ENCODE data around the gene SDR39U1. TPM values are rescaled to one million over a fixed set of nuclear protein-coding genes. Genes with fewer than 3 reads are reported as not detected.

Gene SDR39U1
- total RNA-seq, 1 experiment from 2014 or later, result 24.7 TPM

DNA sequence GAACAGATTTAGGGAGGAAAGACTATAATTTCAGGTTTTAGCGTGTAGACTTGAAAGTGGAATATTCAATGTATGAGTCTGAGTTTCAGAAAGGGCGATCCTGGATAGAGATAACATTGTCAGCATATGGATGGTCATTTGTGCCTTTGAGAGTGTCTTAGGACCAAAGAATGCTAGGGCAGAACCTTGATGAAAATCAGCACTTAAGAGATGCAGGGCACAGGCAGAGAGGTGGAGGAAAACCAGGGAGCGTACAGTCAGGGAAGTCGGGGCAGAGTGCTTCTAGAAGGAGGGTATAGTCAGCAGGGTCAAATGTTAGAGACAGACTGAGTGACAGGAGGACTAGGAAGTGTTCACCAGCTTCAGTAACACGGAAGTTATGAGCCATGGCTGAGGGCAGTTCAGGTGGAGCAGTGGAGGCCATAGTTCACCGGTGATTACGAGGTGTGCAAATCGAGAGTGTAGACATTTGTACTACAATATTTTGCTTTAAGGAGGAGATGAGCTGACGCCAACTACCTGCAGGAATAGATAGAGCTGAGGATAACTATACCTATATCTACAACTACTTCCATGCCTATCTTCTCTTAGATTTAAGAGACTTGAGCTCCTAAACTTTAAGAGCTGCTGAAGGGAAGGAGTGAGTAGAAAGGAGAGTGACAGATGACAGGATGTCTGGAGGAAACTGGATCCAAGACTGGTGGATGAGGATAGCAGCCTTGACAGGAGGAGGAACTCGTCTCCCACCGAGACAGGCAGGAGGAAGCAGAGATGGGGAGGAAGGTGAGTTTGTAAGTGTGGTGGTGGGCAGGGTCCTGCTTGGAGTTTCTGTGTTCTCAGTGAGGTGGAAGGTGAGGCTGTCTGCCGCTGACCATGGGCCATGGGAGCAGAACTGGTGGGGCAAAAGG, 19.6 kb downstream of the SDR39U1 start:
- no peak for ATAC-seq
- Histone ChIP-seq H3K4me1 (ENCODE audit: insufficient read depth, low read length) (peaks cover 35% of the 10 kb centered on the region), H3F3A (ENCODE audit: low read length, unreplicated experiment) (peaks cover 4% of the 10 kb centered on the region), H3K9ac (ENCODE audit: low read length) (no peak overlapping the region), H3K36me3 (ENCODE audit: low read depth, low read length) (no peaks in the 10 kb centered on the region), H3K4me3 (ENCODE audit: low read length) (no peak overlapping the region), H3K79me2 (ENCODE audit: low read length) (no peaks in the 10 kb centered on the region), H3K27ac (ENCODE audit: low read length) (no peak overlapping the region), H3K27me3 (ENCODE audit: low read length) (no peaks in the 10 kb centered on the region), H3K4me2 (ENCODE audit: low read length) (no peak overlapping the region), H3K9me2 (replicated peaks; ENCODE audit: low read length) (no peaks in the 10 kb centered on the region), H2AFZ (ENCODE audit: low read length) (no peak overlapping the region), H3K9me3 (ENCODE audit: low read length) (no peaks in the 10 kb centered on the region), H4K20me1 (ENCODE audit: low read length) (no peaks in the 10 kb centered on the region)
- CTCF ChIA-PET, result no interaction called here
- DNase-seq, result no peak
- intact Hi-C loops (cut with micrococcal nuclease), result no loop called here
- POLR2A ChIA-PET (ENCODE audit: unreplicated experiment), result no interaction called here
- no TSS peak for BruUV-seq (replicated peaks)
- TF ChIP-seq, protein P1, sequence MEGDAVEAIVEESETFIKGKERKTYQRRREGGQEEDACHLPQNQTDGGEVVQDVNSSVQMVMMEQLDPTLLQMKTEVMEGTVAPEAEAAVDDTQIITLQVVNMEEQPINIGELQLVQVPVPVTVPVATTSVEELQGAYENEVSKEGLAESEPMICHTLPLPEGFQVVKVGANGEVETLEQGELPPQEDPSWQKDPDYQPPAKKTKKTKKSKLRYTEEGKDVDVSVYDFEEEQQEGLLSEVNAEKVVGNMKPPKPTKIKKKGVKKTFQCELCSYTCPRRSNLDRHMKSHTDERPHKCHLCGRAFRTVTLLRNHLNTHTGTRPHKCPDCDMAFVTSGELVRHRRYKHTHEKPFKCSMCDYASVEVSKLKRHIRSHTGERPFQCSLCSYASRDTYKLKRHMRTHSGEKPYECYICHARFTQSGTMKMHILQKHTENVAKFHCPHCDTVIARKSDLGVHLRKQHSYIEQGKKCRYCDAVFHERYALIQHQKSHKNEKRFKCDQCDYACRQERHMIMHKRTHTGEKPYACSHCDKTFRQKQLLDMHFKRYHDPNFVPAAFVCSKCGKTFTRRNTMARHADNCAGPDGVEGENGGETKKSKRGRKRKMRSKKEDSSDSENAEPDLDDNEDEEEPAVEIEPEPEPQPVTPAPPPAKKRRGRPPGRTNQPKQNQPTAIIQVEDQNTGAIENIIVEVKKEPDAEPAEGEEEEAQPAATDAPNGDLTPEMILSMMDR (conservative IDR thresholded peaks at IDR 0.05; ENCODE audit: low read depth, low read length), result no peak
- TF ChIP-seq EZH2 (IDR thresholded peaks at IDR 0.05; ENCODE audit: low read length, unreplicated experiment) (no peak), EZH2phosphoT487 (IDR thresholded peaks at IDR 0.05; ENCODE audit: borderline replicate concordance, low read length) (no peak)

DNA sequence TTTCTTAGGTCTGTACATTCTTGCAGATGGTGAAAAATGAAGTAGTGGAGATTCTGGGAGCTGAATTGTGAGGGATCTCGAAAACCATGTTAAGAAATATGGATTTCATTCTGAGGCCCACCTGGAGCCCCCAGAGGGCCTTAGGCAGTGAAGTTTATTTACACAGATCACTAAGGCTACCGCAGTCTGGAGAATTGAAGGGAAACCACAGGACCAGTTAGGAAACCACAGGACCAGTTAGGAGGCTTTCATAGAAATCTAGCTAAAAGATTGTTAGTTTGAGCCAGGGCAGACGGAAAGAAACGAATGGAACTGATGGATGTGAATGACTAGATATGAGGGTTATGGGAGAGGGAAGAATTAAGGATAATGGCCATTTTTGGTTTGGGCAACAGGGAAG, 20.3 kb downstream of the SDR39U1 start:
- H3K9ac ChIP-seq (ENCODE audit: low read length), result no peak overlapping the region
- peaks cover 4% of the 10 kb centered on the region for H3F3A ChIP-seq (ENCODE audit: low read length, unreplicated experiment)
- no peaks in the 10 kb centered on the region for H3K27me3 ChIP-seq (ENCODE audit: low read length)
- no peak overlapping the region for H3K4me2 ChIP-seq (ENCODE audit: low read length)
- no peak overlapping the region for H3K27ac ChIP-seq (ENCODE audit: low read length)
- CTCF ChIA-PET, result no interaction called here
- no peaks in the 10 kb centered on the region for H4K20me1 ChIP-seq (ENCODE audit: low read length)
- H3K4me3 ChIP-seq (ENCODE audit: low read length), result no peak overlapping the region
- TF ChIP-seq EZH2 (IDR thresholded peaks at IDR 0.05; ENCODE audit: low read length, unreplicated experiment) (no peak), EZH2phosphoT487 (IDR thresholded peaks at IDR 0.05; ENCODE audit: borderline replicate concordance, low read length) (no peak)
- TF ChIP-seq, protein P1 (conservative IDR thresholded peaks at IDR 0.05; ENCODE audit: low read depth, low read length), result no peak
- no peaks in the 10 kb centered on the region for H3K36me3 ChIP-seq (ENCODE audit: low read depth, low read length)
- no peaks in the 10 kb centered on the region for H3K79me2 ChIP-seq (ENCODE audit: low read length)
- POLR2A ChIA-PET (ENCODE audit: unreplicated experiment), result no interaction called here
- no peak for ATAC-seq
- intact Hi-C loops (cut with micrococcal nuclease), result no loop called here
- no peak for DNase-seq
- H3K9me2 ChIP-seq (replicated peaks; ENCODE audit: low read length), result no peaks in the 10 kb centered on the region
- H2AFZ ChIP-seq (ENCODE audit: low read length), result no peak overlapping the region
- no TSS peak for BruUV-seq (replicated peaks)
- H3K4me1 ChIP-seq (ENCODE audit: insufficient read depth, low read length), result peaks cover 39% of the 10 kb centered on the region
- no peaks in the 10 kb centered on the region for H3K9me3 ChIP-seq (ENCODE audit: low read length)

DNA sequence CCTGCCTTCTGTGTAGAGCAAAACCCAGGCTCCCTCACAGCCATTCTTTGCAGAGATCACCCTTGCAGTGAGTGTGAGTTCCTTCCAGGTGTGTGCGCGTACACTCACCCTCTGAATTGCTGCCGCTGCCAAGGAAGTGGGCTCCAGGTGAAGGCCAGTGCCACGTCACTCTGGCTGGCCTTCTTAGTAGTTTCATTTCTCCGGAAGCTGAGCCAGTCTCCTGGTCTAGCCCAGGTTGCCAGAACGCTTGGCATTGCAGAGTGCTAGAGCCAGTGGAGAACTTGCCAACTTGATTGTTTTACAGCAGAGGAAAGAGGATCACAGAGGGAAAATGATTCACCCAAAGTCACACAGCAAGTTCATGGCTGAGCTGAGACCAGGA, 24.1 kb downstream of the SDR39U1 start:
- Histone ChIP-seq H3K4me2 (ENCODE audit: low read length) (peak overlapping the region; percentile 34), H3K4me1 (ENCODE audit: insufficient read depth, low read length) (peaks cover 20% of the 10 kb centered on the region), H3K36me3 (ENCODE audit: low read depth, low read length) (no peaks in the 10 kb centered on the region), H3K79me2 (ENCODE audit: low read length) (no peaks in the 10 kb centered on the region), H3K9me3 (ENCODE audit: low read length) (no peaks in the 10 kb centered on the region), H3F3A (ENCODE audit: low read length, unreplicated experiment) (peaks cover 4% of the 10 kb centered on the region), H3K27ac (ENCODE audit: low read length) (peak overlapping the region; percentile 71), H3K27me3 (ENCODE audit: low read length) (no peaks in the 10 kb centered on the region), H3K9me2 (replicated peaks; ENCODE audit: low read length) (no peaks in the 10 kb centered on the region), H2AFZ (ENCODE audit: low read length) (0 out of 2 replicates have a peak overlapping the region, but pooled peaks have one; percentile 10), H3K9ac (ENCODE audit: low read length) (no peak overlapping the region), H4K20me1 (ENCODE audit: low read length) (no peaks in the 10 kb centered on the region), H3K4me3 (ENCODE audit: low read length) (no peak overlapping the region)
- BruUV-seq (replicated peaks), result no TSS peak
- intact Hi-C loops (cut with micrococcal nuclease), result no loop called here
- TF ChIP-seq, protein P1 (conservative IDR thresholded peaks at IDR 0.05; ENCODE audit: low read depth, low read length), result no peak
- TF ChIP-seq EZH2phosphoT487 (IDR thresholded peaks at IDR 0.05; ENCODE audit: borderline replicate concordance, low read length) (no peak), EZH2 (IDR thresholded peaks at IDR 0.05; ENCODE audit: low read length, unreplicated experiment) (no peak)
- POLR2A ChIA-PET (ENCODE audit: unreplicated experiment), result interaction anchor here (0.6 kb wide), 1 partner anchor 11 kb away, joined by 3 read pairs; the partner anchor contains the start of gene KHNYN
- DNase-seq, result peak; percentile 93
- peak; percentile 92 for ATAC-seq
- CTCF ChIA-PET, result interaction anchor here (0.7 to 1.2 kb wide), 3 partner anchors 13 to 321 kb away, joined by 3 to 7 read pairs (median 4); no protein-coding TSS in a partner anchor

All from PC-3 (cell line).